MM.1S (cell line): ENCODE measurements around the gene PRM2.

ENCODE experiments used
- CTCF ChIP-seq: fragments of 300-600 bp; sonication (generic); IDR thresholded peaks from 2 replicates; pipeline ENCODE4 v1.5.1; 2016; ENCODE audit warnings: antibody characterized with exemption, low read length, mixed read lengths
- EZH2 ChIP-seq: fragments of 300-600 bp; sonication (generic); optimal IDR thresholded peaks from 2 replicates; pipeline ENCODE3; 2017; ENCODE audit warnings: low read depth, mild to moderate bottlenecking, antibody characterized with exemption, low read length, mixed read lengths
- EZH2phosphoT487 ChIP-seq: fragments of 300-600 bp; sonication (generic); IDR thresholded peaks from 2 replicates; pipeline ENCODE4 v1.6.1; 2018; ENCODE audit warnings: antibody characterized with exemption, low read length

- TF ChIP-seq CTCF (peak; percentile 41), EZH2 (no peak), EZH2phosphoT487 (no peak)
These were observed 21.3 kb upstream of the PRM2 start for GRCh38 chr16:11297492-11298142.
